NCI-H510A (cell line): ENCODE measurements around the gene ZNF45.
"Not testable (repeated sequence)": the region's sequence is repeated elsewhere in the genome, so short reads cannot be mapped to it uniquely, and the experiment has no call there.

ENCODE experiments used
- DNase-seq: peaks from one replicate; lab custom pipeline; 2025; lab: John Stamatoyannopoulos, UW

ZNF45 gene

DNA sequence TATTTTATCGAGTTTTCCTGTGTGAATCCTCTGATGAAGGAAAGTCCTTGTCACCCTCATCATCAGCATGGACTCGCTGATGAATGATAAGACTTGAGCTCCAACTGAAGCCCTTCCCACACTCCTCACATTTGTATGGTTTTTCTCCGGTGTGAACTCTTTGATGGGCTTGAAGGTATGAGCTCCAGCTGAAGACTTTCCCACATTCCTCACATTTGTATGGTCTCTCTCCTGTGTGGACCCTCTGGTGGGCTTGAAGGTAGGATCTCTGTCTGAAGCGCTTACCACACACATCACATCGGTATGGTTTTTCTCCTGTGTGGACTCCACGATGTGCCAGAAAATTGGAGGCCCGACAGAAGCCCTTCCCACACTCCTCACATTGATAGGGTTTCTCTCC, 21.7 kb downstream of the ZNF45 start:
- DNase-seq, result no peak

DNA sequence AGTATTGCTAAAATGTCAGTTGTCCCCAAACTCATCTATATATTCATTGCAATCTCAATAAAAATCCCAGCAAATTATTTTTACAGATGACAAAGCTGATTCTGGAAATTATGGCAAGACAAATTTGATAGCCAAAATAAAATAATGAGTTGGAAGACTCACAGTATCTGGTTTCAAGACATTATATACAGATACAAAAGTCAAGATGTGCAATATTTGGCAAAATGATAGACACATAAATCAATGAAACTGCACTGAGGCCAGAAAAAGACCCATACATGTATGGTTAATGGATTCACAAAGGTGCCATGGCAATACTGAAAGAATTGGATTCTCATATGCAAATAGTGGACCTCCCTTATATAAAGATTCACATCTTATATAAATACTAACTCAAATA, 24.2 kb downstream of the ZNF45 start:
- DNase-seq, result no peak

DNA sequence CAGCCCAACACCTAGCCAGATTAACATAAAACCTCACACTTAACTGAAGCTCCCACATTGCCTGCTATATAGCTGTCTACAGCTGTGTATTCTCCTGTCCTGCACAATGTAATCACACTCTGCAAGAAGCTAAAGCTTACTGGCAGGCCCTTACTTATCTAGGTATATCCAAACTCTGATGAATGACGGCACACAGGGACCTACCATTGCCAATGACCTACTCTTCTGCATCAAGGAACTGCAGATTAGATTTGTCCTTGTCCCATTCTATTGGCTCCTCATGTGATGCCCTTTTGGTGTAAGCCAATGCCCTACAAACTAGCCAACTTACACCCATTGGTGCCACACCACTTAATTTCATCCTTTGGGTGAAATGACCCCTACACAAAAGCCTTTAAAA, 26.4 kb downstream of the ZNF45 start:
- no peak for DNase-seq

DNA sequence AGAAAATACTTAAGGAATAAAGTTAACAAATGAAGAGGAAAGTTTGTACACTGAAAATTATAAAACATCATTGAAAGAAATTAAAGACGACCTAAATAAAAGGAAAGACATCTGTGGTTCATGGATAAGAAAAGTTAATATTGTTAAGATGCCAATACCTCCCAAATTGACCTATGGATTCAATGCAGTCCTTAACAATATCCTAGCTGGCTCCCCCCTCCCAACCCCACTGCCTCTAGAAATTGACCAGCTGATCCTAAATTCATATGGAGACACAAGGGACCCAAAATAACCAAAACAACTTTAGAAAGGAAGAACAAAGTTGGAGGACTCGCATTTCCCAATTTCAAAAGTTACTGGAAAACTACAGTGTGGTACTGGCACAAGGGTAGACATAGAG, 28.3 kb downstream of the ZNF45 start:
- DNase-seq, result no peak

DNA sequence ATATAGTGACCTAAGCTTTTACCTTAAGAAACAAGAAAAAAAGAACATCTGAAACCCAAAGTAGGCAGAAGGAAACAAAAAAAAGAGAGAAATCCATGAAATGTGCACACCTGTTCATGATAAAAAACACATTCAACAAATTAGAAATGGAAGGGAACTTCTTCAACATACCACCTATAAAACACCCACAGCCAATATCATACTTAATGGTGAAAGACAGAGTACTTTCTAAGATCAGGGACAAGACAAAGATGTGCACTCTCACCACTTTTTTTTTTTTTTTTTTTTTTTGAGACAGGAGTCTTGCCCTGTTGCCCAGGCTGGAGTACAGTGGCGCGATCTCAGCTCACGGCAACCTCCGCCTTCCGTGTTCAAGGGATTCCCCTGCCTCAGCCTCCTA, 29.2 kb downstream of the ZNF45 start:
- no peak for DNase-seq

DNA sequence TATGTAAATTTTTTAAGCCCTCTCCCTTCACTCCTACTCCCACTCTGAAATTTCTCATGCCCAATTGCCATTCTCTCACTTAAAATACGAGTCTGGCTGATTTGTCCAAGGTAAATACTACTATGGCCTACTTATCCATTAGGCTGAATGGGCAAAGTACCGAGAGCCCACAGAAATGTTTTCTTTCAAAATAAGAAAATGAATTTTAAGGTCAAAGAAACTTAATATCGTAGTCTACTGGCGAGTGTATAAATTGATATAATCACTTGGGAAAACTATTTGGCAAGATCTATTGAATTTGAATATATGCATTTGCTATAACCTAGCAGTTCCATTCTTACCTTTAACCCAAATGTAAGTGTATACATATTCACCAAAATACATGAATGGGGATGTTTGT, 32.7 kb downstream of the ZNF45 start:
- no peak for DNase-seq

DNA sequence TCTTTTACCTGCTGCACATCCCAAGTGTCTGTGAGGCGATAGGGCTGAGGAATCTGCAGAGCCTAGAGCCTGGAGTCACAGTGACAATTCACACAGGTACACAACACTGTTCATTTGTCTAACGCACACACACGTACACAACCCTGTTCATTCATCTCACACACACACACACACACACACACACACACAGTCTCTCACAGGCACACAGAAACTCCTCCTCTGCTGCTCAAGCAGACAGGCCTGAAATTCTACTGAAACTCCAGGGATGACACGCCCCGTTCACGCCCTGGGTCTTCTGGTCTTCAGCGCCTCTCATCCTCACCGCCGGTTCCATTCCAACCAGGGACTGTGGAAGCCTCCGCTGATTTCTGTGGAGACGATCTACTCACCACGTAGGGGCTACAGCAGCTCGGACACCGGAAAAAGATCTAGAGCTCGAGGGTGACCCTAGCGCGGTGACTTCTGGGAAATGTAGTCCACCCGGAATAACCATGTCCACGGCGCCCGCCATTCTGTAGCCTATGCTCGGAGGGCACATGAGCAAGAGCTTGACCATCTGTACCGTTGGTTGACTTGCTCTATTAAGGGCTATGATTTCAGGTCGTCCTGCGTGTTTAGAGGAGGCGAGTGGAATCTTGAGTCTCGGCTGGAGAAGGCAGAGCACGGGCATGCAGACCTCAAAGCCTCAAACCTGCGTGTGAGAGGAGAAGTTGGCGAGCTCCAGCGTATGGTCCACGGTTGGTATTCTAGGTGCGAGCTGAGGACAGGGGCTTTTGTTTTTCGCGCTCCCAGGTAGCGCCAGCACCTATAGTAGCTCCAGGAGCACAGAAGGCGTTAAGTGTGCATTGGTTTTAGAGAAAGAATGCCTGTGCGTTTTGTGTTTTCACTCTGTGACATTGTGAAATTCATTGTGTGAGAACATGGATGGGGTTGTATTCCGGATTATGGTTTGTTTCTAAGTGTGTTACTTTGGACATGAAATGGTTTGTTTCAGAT, 33.4 kb downstream of the ZNF45 start:
- DNase-seq, result peak; percentile 79

DNA sequence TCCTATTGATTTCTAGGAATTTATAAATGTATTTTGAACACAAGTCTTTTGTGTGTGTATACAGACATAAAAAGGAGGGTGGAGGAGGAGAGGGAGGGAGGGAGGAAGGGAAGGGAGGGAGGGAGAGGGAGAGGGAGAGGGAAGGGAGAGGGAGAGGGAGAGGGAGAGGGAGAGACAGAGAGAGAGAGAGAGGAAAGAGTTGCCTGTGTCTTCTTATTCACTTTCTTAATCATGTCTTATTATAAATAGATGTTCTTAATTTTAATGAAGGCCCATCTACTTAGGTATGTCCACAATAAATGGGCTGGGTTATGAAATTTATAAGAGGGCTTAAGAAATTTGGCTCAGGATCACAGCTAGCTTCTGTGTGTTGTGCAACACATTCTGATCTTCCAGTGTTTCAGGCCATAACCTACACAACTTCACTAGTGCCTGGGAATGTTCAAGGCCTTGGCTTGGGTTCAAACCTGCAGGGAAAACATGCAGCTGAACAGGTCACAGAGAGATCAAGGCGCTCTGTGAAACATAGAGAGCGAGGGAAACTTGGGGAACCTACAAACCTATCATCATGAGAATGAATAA, 39.3 kb downstream of the ZNF45 start:
- no peak for DNase-seq

DNA sequence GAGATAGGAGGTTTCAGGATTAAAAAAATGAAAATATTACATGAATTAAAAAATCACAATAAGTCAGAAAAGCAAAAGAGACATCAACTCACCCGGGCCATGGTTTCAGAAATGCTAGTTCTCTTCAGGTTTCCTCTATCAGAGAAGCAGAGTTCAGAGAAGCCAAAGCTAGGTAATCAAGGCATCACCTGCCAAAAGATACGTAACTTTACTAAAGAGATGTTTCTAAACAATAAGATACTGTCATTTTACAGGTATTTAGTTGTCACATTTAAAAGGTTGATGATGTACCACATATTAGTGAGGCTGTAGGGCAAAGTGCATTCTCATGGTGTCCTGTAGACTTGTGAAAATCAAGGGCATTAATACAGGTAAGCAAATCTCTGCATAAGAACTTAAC, 51.2 kb downstream of the ZNF45 start, which contains the start of gene ZNF404:
Gene ZNF404 (minus strand): TSS at position 101 of the 400 bp plus-strand sequence.
- DNase-seq, result no peak

DNA sequence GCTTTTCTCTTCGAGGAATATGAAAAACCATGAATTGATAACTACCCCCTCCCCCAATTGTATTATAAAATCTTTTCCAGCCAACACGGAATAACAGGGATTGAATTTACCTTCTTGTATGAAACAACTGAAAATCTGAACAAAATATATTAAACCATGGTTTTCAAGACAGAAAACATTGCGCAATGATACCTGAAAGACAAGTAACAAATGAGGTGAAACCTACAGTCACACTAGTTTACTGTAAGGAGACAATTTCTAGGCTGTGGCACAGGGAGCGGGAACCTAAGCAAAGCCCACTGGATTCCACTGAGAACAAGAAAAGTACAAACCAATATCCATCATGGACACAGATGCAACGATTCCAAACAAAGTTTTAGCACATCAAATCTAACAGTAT, 54.6 kb downstream of the ZNF45 start:
- DNase-seq, result no peak

DNA sequence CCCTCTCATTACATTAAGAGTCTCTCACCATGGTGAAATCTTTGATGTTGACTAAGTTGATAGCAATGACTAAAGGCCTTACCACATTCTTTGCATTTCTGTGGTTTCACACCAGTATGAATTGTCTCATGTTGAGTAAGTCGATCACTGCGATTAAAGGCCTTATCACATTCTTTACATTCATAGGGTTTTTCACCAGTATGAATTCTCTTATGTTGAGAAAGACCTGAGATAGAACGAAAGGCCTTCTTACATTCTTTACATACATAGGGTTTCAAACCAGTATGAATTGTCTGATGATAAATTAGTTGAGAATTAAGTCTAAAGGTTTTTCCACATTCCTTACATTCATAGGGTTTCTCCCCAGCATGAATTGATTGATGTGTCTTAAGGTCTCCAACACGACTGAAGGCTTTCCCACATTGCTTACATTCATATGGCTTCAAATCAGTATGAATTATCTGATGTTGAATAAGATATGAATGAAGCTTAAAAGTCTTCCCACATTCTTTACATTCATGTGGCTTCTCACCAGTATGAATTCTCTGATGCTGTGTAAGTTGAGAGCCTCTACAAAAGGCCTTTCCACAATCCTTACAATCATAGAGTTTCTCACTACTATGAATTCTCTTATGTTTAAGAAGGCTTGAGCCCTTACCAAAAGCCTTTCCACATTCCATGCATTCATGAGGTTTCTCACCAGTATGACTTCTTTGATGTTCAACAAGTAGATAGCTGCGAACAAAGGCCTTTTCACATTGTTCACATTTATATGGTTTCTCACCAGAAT, 62.3 kb downstream of the ZNF45 start:
- DNase-seq, result no peak

DNA sequence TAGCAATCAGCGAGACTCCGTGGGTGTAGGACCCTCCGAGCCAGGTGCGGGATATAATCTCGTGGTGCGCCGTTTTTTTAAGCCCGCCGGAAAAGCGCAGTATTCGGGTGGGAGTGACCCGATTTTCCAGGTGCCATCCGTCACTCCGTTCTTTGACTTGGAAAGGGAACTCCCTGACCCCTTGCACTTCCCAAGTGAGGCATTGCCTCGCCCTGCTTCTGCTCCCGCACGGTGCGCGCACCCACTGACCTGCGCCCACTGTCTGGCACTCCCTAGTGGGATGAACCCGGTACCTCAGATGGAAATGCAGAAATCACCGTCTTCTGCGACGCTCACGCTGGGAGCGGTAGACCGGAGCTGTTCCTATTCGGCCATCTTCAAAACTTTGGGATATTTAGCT, 68.2 kb downstream of the ZNF45 start:
- not testable (repeated sequence) for DNase-seq
